ENCODE results near the gene PPP2R3A. TPM values are rescaled to one million over a fixed set of nuclear protein-coding genes. Genes with fewer than 3 reads are reported as not detected.
"Not testable (repeated sequence)": the region's sequence is repeated elsewhere in the genome, so short reads cannot be mapped to it uniquely, and the experiment has no call there.

PPP2R3A gene
- total and polyA plus RNA-seq, 7 donors: 4.0 to 49.0 (median 32.9) TPM

DNA sequence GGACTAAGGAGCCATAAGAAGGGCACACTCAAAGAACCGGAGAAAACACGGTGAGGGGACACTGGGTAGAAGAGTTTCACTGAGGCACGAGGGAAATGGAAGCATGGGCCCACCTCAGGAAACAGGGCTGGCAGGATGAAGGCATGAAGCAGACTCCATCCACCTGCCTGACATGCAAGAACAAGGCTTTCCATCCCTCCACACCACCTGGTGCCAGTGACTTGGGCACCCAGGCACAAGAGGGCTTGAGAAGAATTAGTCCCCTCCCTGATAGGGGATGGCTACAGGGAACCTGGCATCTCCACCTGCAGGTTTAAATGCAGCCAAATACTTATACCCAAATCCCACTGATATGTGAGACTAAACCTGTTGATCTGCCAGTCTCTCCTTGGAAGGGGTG lies 38.9 kb upstream of the PPP2R3A start:
- H3K4me1 ChIP-seq: peaks cover 0 to 25% (median 15%) of the 10 kb centered on the region in 4 donors
- intact Hi-C loops (cut with DNase I): loop anchor here (5.0 kb wide), 1 partner anchor 41 kb away; the partner anchor contains the start of gene PPP2R3A
- H3K4me3 ChIP-seq: no peak overlapping the region
- no peaks in the 10 kb centered on the region for H3K27me3 ChIP-seq
- 93 to 95% methylated on average over 3 of the region's 3 CpGs for whole genome bisulfite sequencing, 2 donors
- DNase-seq: no peak
- TF ChIP-seq, protein P1, sequence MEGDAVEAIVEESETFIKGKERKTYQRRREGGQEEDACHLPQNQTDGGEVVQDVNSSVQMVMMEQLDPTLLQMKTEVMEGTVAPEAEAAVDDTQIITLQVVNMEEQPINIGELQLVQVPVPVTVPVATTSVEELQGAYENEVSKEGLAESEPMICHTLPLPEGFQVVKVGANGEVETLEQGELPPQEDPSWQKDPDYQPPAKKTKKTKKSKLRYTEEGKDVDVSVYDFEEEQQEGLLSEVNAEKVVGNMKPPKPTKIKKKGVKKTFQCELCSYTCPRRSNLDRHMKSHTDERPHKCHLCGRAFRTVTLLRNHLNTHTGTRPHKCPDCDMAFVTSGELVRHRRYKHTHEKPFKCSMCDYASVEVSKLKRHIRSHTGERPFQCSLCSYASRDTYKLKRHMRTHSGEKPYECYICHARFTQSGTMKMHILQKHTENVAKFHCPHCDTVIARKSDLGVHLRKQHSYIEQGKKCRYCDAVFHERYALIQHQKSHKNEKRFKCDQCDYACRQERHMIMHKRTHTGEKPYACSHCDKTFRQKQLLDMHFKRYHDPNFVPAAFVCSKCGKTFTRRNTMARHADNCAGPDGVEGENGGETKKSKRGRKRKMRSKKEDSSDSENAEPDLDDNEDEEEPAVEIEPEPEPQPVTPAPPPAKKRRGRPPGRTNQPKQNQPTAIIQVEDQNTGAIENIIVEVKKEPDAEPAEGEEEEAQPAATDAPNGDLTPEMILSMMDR (IDR thresholded peaks at IDR 0.05): no peak
- TF ChIP-seq POLR2A (IDR thresholded peaks at IDR 0.05) (no peak), EP300 (IDR thresholded peaks at IDR 0.05) (no peak), POLR2AphosphoS5 (IDR thresholded peaks at IDR 0.05) (no peak)
- no peaks in the 10 kb centered on the region for H3K9me3 ChIP-seq
- no peaks in the 10 kb centered on the region for H3K36me3 ChIP-seq
- no peak overlapping the region for H3K27ac ChIP-seq

DNA sequence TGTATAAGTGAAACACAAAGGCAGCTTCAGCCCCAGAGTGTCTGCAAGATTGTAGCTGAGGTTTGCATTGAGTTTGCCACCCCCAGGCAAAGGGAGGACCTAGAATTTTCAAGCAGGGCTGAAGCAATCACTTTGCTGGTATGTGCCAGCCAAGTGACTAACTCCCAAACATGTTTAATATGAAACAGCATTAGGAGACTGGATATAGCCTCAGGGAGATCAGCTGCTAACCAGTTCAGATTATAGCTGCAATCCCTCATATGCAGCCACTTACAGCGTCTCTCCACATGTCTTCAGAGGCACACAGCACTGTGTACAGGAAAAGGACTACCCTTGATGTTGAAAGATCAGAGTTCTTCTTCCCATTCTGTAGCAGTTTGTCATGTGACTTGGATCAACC lies 38.4 kb upstream of the PPP2R3A start:
- intact Hi-C loops (cut with DNase I): loop anchor here (5.0 kb wide), 1 partner anchor 40 kb away; the partner anchor contains the start of gene PPP2R3A
- no peak overlapping the region for H3K4me3 ChIP-seq
- no peak overlapping the region for H3K27ac ChIP-seq
- peaks cover 0 to 25% (median 15%) of the 10 kb centered on the region in 4 donors for H3K4me1 ChIP-seq
- no peak for DNase-seq
- H3K36me3 ChIP-seq: no peaks in the 10 kb centered on the region
- no peak for TF ChIP-seq POLR2A (IDR thresholded peaks at IDR 0.05)
- TF ChIP-seq, protein P1 (IDR thresholded peaks at IDR 0.05): no peak
- TF ChIP-seq POLR2AphosphoS5 (IDR thresholded peaks at IDR 0.05): no peak
- no peak for TF ChIP-seq EP300 (IDR thresholded peaks at IDR 0.05)
- H3K27me3 ChIP-seq: no peaks in the 10 kb centered on the region
- WGBS, 2 donors: 75 to 89% methylated on average over 1 of the region's 1 CpG
- H3K9me3 ChIP-seq: no peaks in the 10 kb centered on the region

DNA sequence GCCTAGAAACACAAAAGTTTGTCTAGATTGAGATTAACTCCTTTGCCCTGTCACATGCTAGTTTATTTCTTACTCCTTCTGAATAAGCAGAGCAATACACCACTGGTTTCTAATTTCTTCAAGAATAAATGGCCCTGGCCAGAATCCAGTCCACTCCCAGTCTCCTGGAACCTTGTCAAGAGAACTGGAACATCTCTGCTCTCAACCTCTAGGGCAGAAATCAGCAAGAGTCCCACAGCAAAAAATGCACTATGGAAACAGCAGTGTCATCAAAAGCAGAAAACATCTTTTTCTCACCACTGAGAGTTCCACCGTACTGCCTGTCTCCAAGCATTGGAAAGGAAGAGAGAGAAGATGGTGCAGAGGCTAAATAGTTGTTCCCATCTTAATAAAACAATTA lies 35.9 kb upstream of the PPP2R3A start:
- Histone ChIP-seq H3K4me3 (no peak overlapping the region), H3K27me3 (no peaks in the 10 kb centered on the region), H3K9me3 (no peaks in the 10 kb centered on the region), H3K27ac (peak overlapping the region in 3 of 4 donors; percentile 29 to 68 (median 54)), H3K4me1 (peaks cover 0 to 25% (median 15%) of the 10 kb centered on the region in 4 donors), H3K36me3 (no peaks in the 10 kb centered on the region)
- 74 to 76% methylated on average over 1 of the region's 1 CpG for WGBS, 2 donors
- peak; percentile 81 for DNase-seq
- TF ChIP-seq POLR2AphosphoS5 (IDR thresholded peaks at IDR 0.05) (peak in 2 of 4 donors; percentile 35 to 52), POLR2A (IDR thresholded peaks at IDR 0.05) (no peak), EP300 (IDR thresholded peaks at IDR 0.05) (no peak)
- TF ChIP-seq, protein P1 (IDR thresholded peaks at IDR 0.05): peak in 2 of 4 experiments; percentile 16 to 17
- intact Hi-C loops (cut with DNase I): loop anchor here (5.0 kb wide), 1 partner anchor 38 kb away; the partner anchor contains the start of gene PPP2R3A

DNA sequence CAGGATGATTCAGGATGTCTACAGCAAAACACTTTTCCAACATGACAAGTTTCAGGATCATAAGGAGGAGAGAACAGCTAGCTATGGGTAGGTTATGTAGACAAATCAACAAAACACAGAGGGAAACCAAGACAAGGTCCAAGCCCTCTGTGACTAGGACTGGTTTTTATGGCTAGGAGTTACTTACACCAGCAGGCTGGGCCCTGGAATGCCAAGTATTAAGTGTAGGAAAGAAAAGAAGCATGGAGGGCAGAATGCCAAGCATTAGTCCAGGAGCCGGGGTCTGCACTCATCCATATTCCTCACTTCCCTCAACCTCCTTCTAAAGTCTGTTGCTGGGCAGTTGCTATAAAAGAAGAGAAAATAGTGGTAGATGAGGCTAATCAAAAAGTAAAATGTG lies 35.3 kb upstream of the PPP2R3A start:
- WGBS, 2 donors: 76 to 80% methylated on average over 1 of the region's 1 CpG
- H3K4me1 ChIP-seq: peaks cover 0 to 25% (median 15%) of the 10 kb centered on the region in 4 donors
- intact Hi-C loops (cut with DNase I): no loop called here
- H3K27ac ChIP-seq: peak overlapping the region in 3 of 4 donors; percentile 29 to 68 (median 54)
- DNase-seq: no peak
- no peak overlapping the region for H3K4me3 ChIP-seq
- H3K9me3 ChIP-seq: no peaks in the 10 kb centered on the region
- no peaks in the 10 kb centered on the region for H3K36me3 ChIP-seq
- TF ChIP-seq POLR2AphosphoS5 (IDR thresholded peaks at IDR 0.05) (no peak), POLR2A (IDR thresholded peaks at IDR 0.05) (no peak)
- no peaks in the 10 kb centered on the region for H3K27me3 ChIP-seq

DNA sequence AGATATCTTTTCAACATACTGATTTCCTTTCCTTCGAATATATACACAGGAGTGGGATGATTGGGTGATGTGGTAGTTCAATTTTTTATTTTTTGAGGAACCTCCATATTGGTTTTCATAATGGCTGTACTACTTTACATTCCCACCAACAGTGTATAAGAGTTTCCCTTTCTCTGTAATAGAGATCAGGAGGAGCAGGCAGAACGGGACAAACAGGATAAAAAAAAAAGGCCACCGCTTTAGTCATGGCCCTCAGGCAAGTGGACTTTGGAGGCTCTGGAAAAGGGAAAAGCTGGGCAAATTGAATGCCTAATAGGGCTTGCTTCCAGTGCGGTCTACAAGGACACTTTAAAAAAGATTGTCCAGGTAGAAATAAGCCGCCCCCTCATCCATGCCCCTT lies 30.4 kb upstream of the PPP2R3A start:
- H3K4me3 ChIP-seq; intact Hi-C loops (cut with DNase I); H3K36me3 ChIP-seq; DNase-seq; H3K4me1 ChIP-seq; H3K27ac ChIP-seq; H3K9me3 ChIP-seq; H3K27me3 ChIP-seq: not testable (repeated sequence)
- WGBS, 2 donors: 90 to 91% methylated on average over 5 of the region's 5 CpGs

DNA sequence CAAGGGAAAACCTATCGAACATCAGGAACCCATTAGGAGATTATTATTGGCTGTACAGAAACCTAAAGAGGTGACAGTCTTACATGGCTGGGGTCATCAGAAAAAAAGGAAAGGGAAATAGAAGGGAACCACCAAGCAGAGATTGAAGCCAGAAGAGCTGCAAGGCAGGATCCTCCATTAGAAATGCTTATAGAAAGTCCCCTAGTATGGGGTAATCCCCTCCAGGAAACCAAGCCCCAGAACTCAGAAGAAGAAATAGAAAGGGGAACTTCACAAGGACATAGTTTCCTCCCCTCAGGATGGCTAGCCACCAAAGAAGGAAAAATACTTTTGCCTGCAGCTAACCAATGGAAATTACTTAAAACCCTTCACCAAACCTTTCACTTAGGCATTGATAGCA lies 27.8 kb upstream of the PPP2R3A start:
- intact Hi-C loops (cut with DNase I); H3K27me3 ChIP-seq; H3K9me3 ChIP-seq; H3K4me1 ChIP-seq; DNase-seq; H3K4me3 ChIP-seq; H3K36me3 ChIP-seq; H3K27ac ChIP-seq: not testable (repeated sequence)
- 89 to 93% methylated on average over 1 of the region's 1 CpG for WGBS, 2 donors
